ENCODE data around the gene ZSCAN5A.

DNA sequence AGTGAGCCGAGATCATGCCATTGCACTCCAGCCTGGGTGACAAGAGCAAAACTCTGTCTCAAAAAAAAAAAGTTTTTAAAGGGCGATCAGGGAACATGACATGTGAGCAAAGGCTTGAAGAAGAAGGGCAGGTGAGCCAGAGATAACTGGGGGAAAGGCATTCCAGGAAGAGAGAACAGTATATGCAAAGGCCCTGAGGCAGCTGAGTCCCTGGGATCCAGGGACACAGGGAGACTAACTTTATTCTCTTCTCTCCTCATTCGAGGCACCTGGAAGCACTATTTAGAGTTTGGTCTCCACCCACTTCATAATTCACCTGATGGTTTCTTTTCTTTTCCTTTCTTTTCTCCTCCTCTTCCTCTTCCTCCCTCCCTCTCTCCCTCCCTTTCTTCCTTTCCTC, 17.6 kb downstream of the ZSCAN5A start:
- TF ChIP-seq, protein P1, sequence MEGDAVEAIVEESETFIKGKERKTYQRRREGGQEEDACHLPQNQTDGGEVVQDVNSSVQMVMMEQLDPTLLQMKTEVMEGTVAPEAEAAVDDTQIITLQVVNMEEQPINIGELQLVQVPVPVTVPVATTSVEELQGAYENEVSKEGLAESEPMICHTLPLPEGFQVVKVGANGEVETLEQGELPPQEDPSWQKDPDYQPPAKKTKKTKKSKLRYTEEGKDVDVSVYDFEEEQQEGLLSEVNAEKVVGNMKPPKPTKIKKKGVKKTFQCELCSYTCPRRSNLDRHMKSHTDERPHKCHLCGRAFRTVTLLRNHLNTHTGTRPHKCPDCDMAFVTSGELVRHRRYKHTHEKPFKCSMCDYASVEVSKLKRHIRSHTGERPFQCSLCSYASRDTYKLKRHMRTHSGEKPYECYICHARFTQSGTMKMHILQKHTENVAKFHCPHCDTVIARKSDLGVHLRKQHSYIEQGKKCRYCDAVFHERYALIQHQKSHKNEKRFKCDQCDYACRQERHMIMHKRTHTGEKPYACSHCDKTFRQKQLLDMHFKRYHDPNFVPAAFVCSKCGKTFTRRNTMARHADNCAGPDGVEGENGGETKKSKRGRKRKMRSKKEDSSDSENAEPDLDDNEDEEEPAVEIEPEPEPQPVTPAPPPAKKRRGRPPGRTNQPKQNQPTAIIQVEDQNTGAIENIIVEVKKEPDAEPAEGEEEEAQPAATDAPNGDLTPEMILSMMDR (IDR thresholded peaks at IDR 0.05), result no peak
- no peak for TF ChIP-seq POLR2A (IDR thresholded peaks at IDR 0.05)

All from right lobe of liver (tissue), 4 donors.